GM12878 (cell line): ENCODE data around the gene CLDN9. TPM values are rescaled to one million over a fixed set of nuclear protein-coding genes. Genes with fewer than 3 reads are reported as not detected.

Experiments used
- CREB1 ChIP-seq: IDR thresholded peaks from 2 replicates; pipeline ENCODE4 v1.6.1; 2012; ENCODE audit warnings: low read depth, mild to moderate bottlenecking, inconsistent platforms
- E2F8 ChIP-seq: fragments of 450-650 bp; IDR thresholded peaks from 2 replicates; pipeline ENCODE4 v1.6.1; 2018; ENCODE audit warnings: mild to moderate bottlenecking, low read depth, moderate library complexity; ENCODE audit not compliant: partially characterized antibody
- ESRRA ChIP-seq: IDR thresholded peaks from 2 replicates; pipeline ENCODE4 v1.6.1; 2012; ENCODE audit warnings: mild to moderate bottlenecking, low read length, improper control_type of control experiment
- ETV6 ChIP-seq, 2 experiments: fragments of 450-650 bp in 1 of 2; IDR thresholded peaks in 1 of 2; conservative IDR thresholded peaks in 1 of 2; 2 replicates each; pipeline ENCODE4 v1.6.1; 2014; ENCODE audit warnings: antibody characterized with exemption in 1 of 2, borderline replicate concordance in 1 of 2, low read depth in 1 of 2, mild to moderate bottlenecking in 1 of 2, moderate library complexity in 1 of 2
- FOXM1 ChIP-seq: IDR thresholded peaks from 2 replicates; pipeline ENCODE4 v1.6.1; 2012; ENCODE audit warnings: low read depth, mild to moderate bottlenecking, inconsistent platforms, low read length, moderate library complexity
- NFIC ChIP-seq: IDR thresholded peaks from 2 replicates; pipeline ENCODE4 v1.6.1; 2012; ENCODE audit warnings: low read depth, mild to moderate bottlenecking, inconsistent platforms, low read length, moderate library complexity
- PAX5 ChIP-seq: IDR thresholded peaks from 2 replicates; pipeline ENCODE4 v1.6.1; 2011; ENCODE audit warnings: low read depth, low read length, borderline replicate concordance
- RELA ChIP-seq: fragments of 450-650 bp; IDR thresholded peaks from 2 replicates; pipeline ENCODE4 v1.8.0; 2014; ENCODE audit warnings: borderline replicate concordance; ENCODE audit not compliant: partially characterized antibody
- REST ChIP-seq: IDR thresholded peaks from 2 replicates; pipeline ENCODE4 v1.6.1; 2012; ENCODE audit warnings: mild to moderate bottlenecking, low read depth, low read length
- SMARCA5 ChIP-seq: fragments of 450-650 bp; IDR thresholded peaks from 2 replicates; pipeline ENCODE4 v1.6.1; 2017; ENCODE audit warnings: mild to moderate bottlenecking
- SRF ChIP-seq, 2 experiments: IDR thresholded peaks; 2 replicates each; pipeline ENCODE4 v1.6.1; 2011; ENCODE audit warnings: low read depth in 2 of 2, low read length in 2 of 2, mild to moderate bottlenecking in 1 of 2, moderate library complexity in 1 of 2
- TCF3 ChIP-seq: IDR thresholded peaks from 2 replicates; pipeline ENCODE4 v1.6.1; 2012; ENCODE audit warnings: low read depth, mild to moderate bottlenecking, low read length, borderline replicate concordance; ENCODE audit not compliant: insufficient read depth
- TCF7 ChIP-seq: IDR thresholded peaks from 2 replicates; pipeline ENCODE4 v1.6.1; 2014; ENCODE audit warnings: antibody characterized with exemption, borderline replicate concordance
- USF2 ChIP-seq: IDR thresholded peaks from 2 replicates; pipeline ENCODE4 v1.6.1; 2011; ENCODE audit warnings: low read depth, low read length, improper control_type of control experiment, borderline replicate concordance
- YY1 ChIP-seq: IDR thresholded peaks from 2 replicates; pipeline ENCODE4 v1.6.1; 2011; ENCODE audit warnings: low read depth, mild to moderate bottlenecking, low read length
- ZBED1 ChIP-seq: IDR thresholded peaks from 2 replicates; pipeline ENCODE4 v1.6.1; 2016; ENCODE audit warnings: borderline replicate concordance
- ZSCAN29 ChIP-seq: fragments of 450-650 bp; IDR thresholded peaks from 2 replicates; pipeline ENCODE4 v1.6.1; 2017; ENCODE audit warnings: mild to moderate bottlenecking, moderate library complexity
- polyA plus RNA-seq, 11 experiments: library from polyadenylated mRNA; depleted of rRNA in 4 of 11; unstranded in 6 of 11; stranded (reverse) in 5 of 11; fragments of >200 nt; fragmentation: Nextera tagmentation in 4 of 11; fragmentation: Illumina TruSeq in 1 of 11; extraction: Ambion mirVana in 4 of 11; extraction: Trizol in 1 of 11; gene quantifications; 1 replicate in 1 of 11; 2 replicates in 10 of 11; pipeline versions ENCODE4 v1.2.1 to v1.2.3, GENCODE V29; 2011 to 2016; ENCODE audit warnings: inconsistent platforms in 2 of 11, missing spikeins in 2 of 11, low read depth in 1 of 11
- total RNA-seq, 4 experiments: library from RNA; depleted of rRNA in 3 of 4; stranded (reverse); fragments of >200 nt in 3 of 4; fragmentation: Illumina TruSeq in 1 of 4; extraction: Trizol in 1 of 4; gene quantifications; 2 replicates each; pipeline versions ENCODE4 v1.2.1 to v1.2.3, GENCODE V29; 2013 to 2021
- TF ChIP-seq, protein P1 (sequence below): fragments of 450-650 bp; IDR thresholded peaks from 2 replicates; pipeline ENCODE4 v1.6.1; 2014; ENCODE audit warnings: mild to moderate bottlenecking
- TF ChIP-seq, protein P2 (sequence below): fragments of 150-350 bp; IDR thresholded peaks from 2 replicates; pipeline ENCODE4 v1.6.1; 2014; ENCODE audit warnings: mild to moderate bottlenecking, low read depth, low read length

Gene CLDN9
- total and polyA plus RNA-seq, 10 of the 15 experiments (the other 5 are each of a cell fraction or from before 2014, with no cell fraction given) = not detected

DNA sequence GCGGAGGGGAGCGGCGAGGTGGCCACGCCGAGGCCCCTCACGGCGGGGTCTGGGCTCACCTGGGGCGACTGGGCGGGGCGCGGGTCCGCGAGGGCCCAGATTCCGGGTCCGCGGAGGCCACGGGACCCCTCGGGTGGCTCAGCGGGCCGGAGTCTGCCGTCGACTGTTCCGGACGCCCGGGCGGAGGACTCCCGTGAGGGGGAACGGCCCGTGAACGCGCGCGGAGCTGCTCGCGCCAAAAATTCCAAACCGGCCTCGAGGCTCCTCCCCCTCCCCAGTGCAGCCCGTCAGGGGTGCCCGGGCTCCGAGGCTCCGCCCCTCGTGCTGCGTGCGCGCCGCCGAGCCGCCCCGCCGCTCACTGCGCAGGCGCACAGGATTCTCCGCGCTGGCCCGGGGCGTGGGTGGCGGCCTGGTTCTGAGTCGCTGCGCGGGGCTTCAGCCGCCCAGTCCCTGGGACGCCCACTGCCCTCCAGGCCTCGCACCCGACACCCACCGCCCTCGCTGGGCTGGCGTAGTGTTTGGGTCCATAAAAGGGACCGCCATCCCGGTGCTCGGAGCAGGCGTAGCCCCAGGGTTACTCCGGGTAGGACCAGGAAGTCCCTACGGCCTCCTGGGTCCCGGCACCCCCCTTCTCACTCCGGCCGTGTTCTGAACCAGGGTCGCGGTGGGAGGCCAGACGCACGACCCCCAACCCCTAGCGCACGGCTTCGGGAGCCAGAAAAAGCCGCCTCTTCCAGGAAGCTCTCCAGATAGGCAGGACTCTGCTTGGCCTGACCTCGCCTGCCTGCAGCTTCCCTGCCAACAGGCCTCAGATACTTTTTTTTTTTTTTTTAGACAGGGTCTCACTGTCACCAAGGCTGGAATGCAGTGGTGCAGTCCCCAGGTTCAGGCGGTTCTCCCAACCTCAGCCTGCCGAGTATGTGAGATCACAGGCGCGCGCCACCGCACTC, 32.2 kb upstream of the CLDN9 start, which contains the start of gene PKMYT1 (continued):
- TF ChIP-seq USF2 (no peak), REST (no peak), E2F8 (no peak), CREB1 (no peak), FOXM1 (no peak), TCF3 (peak; percentile 58; the same call in 1 of the 2 replicates), SMARCA5 (0 out of 2 replicates have a peak, but pooled peaks have one; percentile 41), NFIC (no peak), PAX5 (peak; percentile 40; the same call in 1 of the 2 replicates), ETV6 (conservative IDR thresholded peaks at IDR 0.05 in 1 of 2, IDR thresholded peaks at IDR 0.05 in 1 of 2; ENCODE audit: borderline replicate concordance in 1 of 2, low read depth in 1 of 2) (no peak), SRF (IDR thresholded peaks at IDR 0.05; ENCODE audit: low read depth in 2 of 2, low read length in 2 of 2) (no peak), ESRRA (no peak), ZSCAN29 (0 out of 2 replicates have a peak, but pooled peaks have one; percentile 18), YY1 (peak; percentile 11; the same call in 1 of the 2 replicates), ZBED1 (no peak), TCF7 (no peak), RELA (no peak)
- TF ChIP-seq, protein P1, sequence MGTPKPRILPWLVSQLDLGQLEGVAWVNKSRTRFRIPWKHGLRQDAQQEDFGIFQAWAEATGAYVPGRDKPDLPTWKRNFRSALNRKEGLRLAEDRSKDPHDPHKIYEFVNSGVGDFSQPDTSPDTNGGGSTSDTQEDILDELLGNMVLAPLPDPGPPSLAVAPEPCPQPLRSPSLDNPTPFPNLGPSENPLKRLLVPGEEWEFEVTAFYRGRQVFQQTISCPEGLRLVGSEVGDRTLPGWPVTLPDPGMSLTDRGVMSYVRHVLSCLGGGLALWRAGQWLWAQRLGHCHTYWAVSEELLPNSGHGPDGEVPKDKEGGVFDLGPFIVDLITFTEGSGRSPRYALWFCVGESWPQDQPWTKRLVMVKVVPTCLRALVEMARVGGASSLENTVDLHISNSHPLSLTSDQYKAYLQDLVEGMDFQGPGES = no peak
- TF ChIP-seq, protein P2, sequence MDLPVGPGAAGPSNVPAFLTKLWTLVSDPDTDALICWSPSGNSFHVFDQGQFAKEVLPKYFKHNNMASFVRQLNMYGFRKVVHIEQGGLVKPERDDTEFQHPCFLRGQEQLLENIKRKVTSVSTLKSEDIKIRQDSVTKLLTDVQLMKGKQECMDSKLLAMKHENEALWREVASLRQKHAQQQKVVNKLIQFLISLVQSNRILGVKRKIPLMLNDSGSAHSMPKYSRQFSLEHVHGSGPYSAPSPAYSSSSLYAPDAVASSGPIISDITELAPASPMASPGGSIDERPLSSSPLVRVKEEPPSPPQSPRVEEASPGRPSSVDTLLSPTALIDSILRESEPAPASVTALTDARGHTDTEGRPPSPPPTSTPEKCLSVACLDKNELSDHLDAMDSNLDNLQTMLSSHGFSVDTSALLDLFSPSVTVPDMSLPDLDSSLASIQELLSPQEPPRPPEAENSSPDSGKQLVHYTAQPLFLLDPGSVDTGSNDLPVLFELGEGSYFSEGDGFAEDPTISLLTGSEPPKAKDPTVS = no peak
